Small intestine (tissue), 7 donors: ENCODE results near the gene TFF3. TPM values are rescaled to one million over a fixed set of nuclear protein-coding genes. Genes with fewer than 3 reads are reported as not detected.

Experiments used
- DNase-seq, 2 donors: peaks; one replicate each; pipeline versions ENCODE4 v3.0.0 to v3.0.0-alpha.2; 2013
- FAIRE-seq: peaks from 2 replicates; lab custom pipeline; 2012; peaks lifted over from hg19 to GRCh38; lab: Jason Lieb, UNC
- H3K27ac ChIP-seq, 3 donors: one replicate each; pipeline ENCODE4 v1.5.1; 2013; ENCODE audit warnings: low read length in 2 of 3, mild to moderate bottlenecking in 2 of 3, control low read depth in 1 of 3, inconsistent platforms in 1 of 3, low read depth in 1 of 3, moderate library complexity in 1 of 3
- H3K27me3 ChIP-seq, 3 donors: one replicate each; pipeline ENCODE4 v1.6.1; 2013; ENCODE audit warnings: low read length in 3 of 3, inconsistent platforms in 1 of 3; ENCODE audit not compliant: control insufficient read depth in 3 of 3, insufficient read depth in 3 of 3
- H3K36me3 ChIP-seq, 3 donors: one replicate each; pipeline ENCODE4 v1.6.1; 2013; ENCODE audit warnings: low read length in 3 of 3, inconsistent platforms in 1 of 3, low read depth in 1 of 3, mild to moderate bottlenecking in 1 of 3, moderate library complexity in 1 of 3; ENCODE audit not compliant: control insufficient read depth in 3 of 3, insufficient read depth in 2 of 3
- H3K4me1 ChIP-seq, 3 donors: one replicate each; pipeline ENCODE4 v1.6.1; 2013; ENCODE audit warnings: low read length in 2 of 3, inconsistent platforms in 1 of 3, low read depth in 1 of 3, mild to moderate bottlenecking in 1 of 3, moderate library complexity in 1 of 3; ENCODE audit not compliant: control insufficient read depth in 3 of 3, insufficient read depth in 2 of 3
- H3K4me3 ChIP-seq, 3 donors: one replicate each; pipeline ENCODE4 v1.5.1; 2013; ENCODE audit warnings: low read length in 3 of 3, control low read depth in 1 of 3, inconsistent platforms in 1 of 3, low read depth in 1 of 3, mild to moderate bottlenecking in 1 of 3, moderate library complexity in 1 of 3
- H3K9me3 ChIP-seq, 2 donors: one replicate each; pipeline ENCODE4 v1.6.1; 2013; ENCODE audit warnings: low read depth in 1 of 2, low read length in 1 of 2; ENCODE audit not compliant: control insufficient read depth in 2 of 2, insufficient read depth in 1 of 2
- WGBS, 3 donors: extraction: QIAGEN DNeasy Blood & Tissue Kit; methylation state at CpG; one replicate each; pipeline ENCODE4 v1.1.7; 2013; 5-methylcytosine and 5-hydroxymethylcytosine counted together
- polyA plus RNA-seq, 4 donors: library from polyadenylated mRNA; stranded (reverse) in 3 of 4; unstranded in 1 of 4; fragments of 200-250 nt in 3 of 4; fragments of 120-200 nt in 1 of 4; gene quantifications; one replicate each; pipeline versions ENCODE4 v1.2.1 to v1.2.3, GENCODE V29; 2013
- donor health status: healthy with polysubstance abuse.
- donor health status: control.
- donor health status: control.
- donor health status: Bipolar disorder and iron deficiency.
- donor health status: healthy.

Gene TFF3
- polyA plus RNA-seq, 4 donors, result 758 to 1,395 (median 912) TPM

GRCh38 chr21:42309753-42310213, 5.4 kb downstream of the TFF3 start:
- Histone ChIP-seq H3K4me1 (peaks cover 2 to 55% (median 3%) of the 10 kb centered on the region in 3 donors), H3K27me3 (no peaks in the 10 kb centered on the region), H3K36me3 (peaks cover 0 to 17% (median 0%) of the 10 kb centered on the region in 3 donors), H3K4me3 (peak overlapping the region in 1 of 3 donors; percentile 11), H3K9me3 (no peaks in the 10 kb centered on the region), H3K27ac (no peak overlapping the region)
- DNase-seq (peak; percentile 54 to 81), FAIRE-seq (no peak)
- 11 to 21% (median 20%) methylated on average over 19 to 22 of the region's 22 CpGs for WGBS, 3 donors

GRCh38 chr21:42308914-42309752, 6.1 kb downstream of the TFF3 start:
- DNase-seq (no peak), FAIRE-seq (no peak)
- H3K36me3 ChIP-seq, result peaks cover 0 to 17% (median 0%) of the 10 kb centered on the region in 3 donors
- no peak overlapping the region for H3K4me3 ChIP-seq
- H3K4me1 ChIP-seq, result peaks cover 2 to 48% (median 3%) of the 10 kb centered on the region in 3 donors
- no peaks in the 10 kb centered on the region for H3K9me3 ChIP-seq
- H3K27ac ChIP-seq, result no peak overlapping the region
- WGBS, 3 donors, result 48 to 56% (median 51%) methylated on average over 23 of the region's 23 CpGs
- H3K27me3 ChIP-seq, result no peaks in the 10 kb centered on the region

GRCh38 chr21:42308161-42308913, 6.9 kb downstream of the TFF3 start:
- Histone ChIP-seq H3K27me3 (no peaks in the 10 kb centered on the region), H3K9me3 (no peaks in the 10 kb centered on the region), H3K27ac (no peak overlapping the region), H3K4me3 (no peak overlapping the region), H3K4me1 (peaks cover 2 to 40% (median 2%) of the 10 kb centered on the region in 3 donors), H3K36me3 (peaks cover 0 to 15% (median 0%) of the 10 kb centered on the region in 3 donors)
- DNase-seq (no peak), FAIRE-seq (no peak)
- WGBS, 3 donors, result 84 to 89% (median 86%) methylated on average over 17 of the region's 17 CpGs

- Histone ChIP-seq H3K9me3 (no peaks in the 10 kb centered on the region), H3K27ac (no peak overlapping the region), H3K4me1 (peaks cover 0 to 28% (median 2%) of the 10 kb centered on the region in 3 donors), H3K36me3 (peaks cover 0 to 7% (median 0%) of the 10 kb centered on the region in 3 donors), H3K4me3 (no peak overlapping the region), H3K27me3 (no peaks in the 10 kb centered on the region)
- 29 to 67% (median 43%) methylated on average over 5 of the region's 5 CpGs for WGBS, 3 donors
- DNase-seq, result peak in 1 of 2 donors; percentile 56
- FAIRE-seq, result no peak
Measured at GRCh38 chr21:42307106-42307505, 8.1 kb downstream of the TFF3 start.

GRCh38 chr21:42306366-42307035, 8.7 kb downstream of the TFF3 start:
- H3K27me3 ChIP-seq, result no peaks in the 10 kb centered on the region
- no peak for FAIRE-seq
- 54 to 63% (median 59%) methylated on average over 17 of the region's 17 CpGs for WGBS, 3 donors

GRCh38 chr21:42305707-42306147, 9.5 kb downstream of the TFF3 start:
- Histone ChIP-seq H3K36me3 (peaks cover 0 to 2% (median 0%) of the 10 kb centered on the region in 3 donors), H3K9me3 (no peaks in the 10 kb centered on the region), H3K4me1 (peaks cover 0 to 14% (median 2%) of the 10 kb centered on the region in 3 donors), H3K27ac (no peak overlapping the region), H3K4me3 (no peak overlapping the region), H3K27me3 (no peaks in the 10 kb centered on the region)
- 95% methylated on average over 32 to 33 of the region's 33 CpGs for WGBS, 3 donors
- FAIRE-seq (no peak), DNase-seq (no peak)

More at GRCh38 chr21:42306366-42307035, 8.7 kb downstream of the TFF3 start:
- H3K36me3 ChIP-seq, result peaks cover 0 to 7% (median 0%) of the 10 kb centered on the region in 3 donors
- no peak for DNase-seq
- no peaks in the 10 kb centered on the region for H3K9me3 ChIP-seq
- H3K4me1 ChIP-seq, result peaks cover 0 to 22% (median 2%) of the 10 kb centered on the region in 3 donors
- H3K4me3 ChIP-seq, result no peak overlapping the region
- H3K27ac ChIP-seq, result no peak overlapping the region

- no peaks in the 10 kb centered on the region for H3K36me3 ChIP-seq
- no peak for DNase-seq
- no peaks in the 10 kb centered on the region for H3K27me3 ChIP-seq
- no peak for FAIRE-seq
- H3K9me3 ChIP-seq, result no peaks in the 10 kb centered on the region
- WGBS, 3 donors, result 80 to 83% (median 82%) methylated on average over 22 of the region's 22 CpGs
- peaks cover 0 to 5% (median under 1%) of the 10 kb centered on the region in 3 donors for H3K4me1 ChIP-seq
- H3K27ac ChIP-seq, result no peak overlapping the region
- no peak overlapping the region for H3K4me3 ChIP-seq
Measured at GRCh38 chr21:42304556-42305454, 10.4 kb downstream of the TFF3 start.
